Breast epithelium (tissue), 3 donors: ENCODE data around the gene KRTAP5-7.

ENCODE experiments used
- CTCF ChIP-seq, 3 donors: fragments of 450-650 bp; IDR thresholded peaks; one replicate each; pipeline ENCODE4 v1.5.1; 2016 to 2017; ENCODE audit warnings: antibody characterized with exemption in 3 of 3, mild to moderate bottlenecking in 3 of 3, moderate library complexity in 3 of 3
- POLR2A ChIP-seq: fragments of 450-650 bp; IDR thresholded peaks from one replicate; pipeline ENCODE4 v1.6.1; 2016; ENCODE audit warnings: antibody characterized with exemption, mild to moderate bottlenecking, moderate library complexity
- POLR2AphosphoS5 ChIP-seq, 3 donors: sonication (generic); formaldehyde crosslinking; IDR thresholded peaks; one replicate each; pipeline ENCODE4 v1.6.1; 2017; ENCODE audit warnings: antibody characterized with exemption in 3 of 3

GRCh38 chr11:71527576-71528210, 626 bp downstream of the KRTAP5-7 start:
- TF ChIP-seq POLR2A (no peak), CTCF (IDR thresholded peaks at IDR 0.05) (no peak), POLR2AphosphoS5 (IDR thresholded peaks at IDR 0.05) (no peak)
